Epithelial cell of prostate (primary cell): ENCODE data around the gene CLMN.
"Not testable (repeated sequence)": the region's sequence is repeated elsewhere in the genome, so short reads cannot be mapped to it uniquely, and the experiment has no call there.

ENCODE experiments used
- DNase-seq: peaks from one replicate; pipeline ENCODE4 v3.0.0-alpha.2; 2011; ENCODE audit warnings: low read depth, low spot score
- H3K27ac ChIP-seq: fragments of 450-650 bp; 2 replicates; pipeline ENCODE4 v1.5.1; 2017; ENCODE audit warnings: mild to moderate bottlenecking

Gene CLMN

GRCh38 chr14:95184413-95184790 lies 135.3 kb downstream of the CLMN start:
- no peak for DNase-seq
- no peak overlapping the region for H3K27ac ChIP-seq

GRCh38 chr14:95183532-95184412 lies 135.9 kb downstream of the CLMN start:
- no peak overlapping the region for H3K27ac ChIP-seq
- no peak for DNase-seq

- DNase-seq: no peak
- no peak overlapping the region for H3K27ac ChIP-seq
Measured at GRCh38 chr14:95183082-95183481, 136.6 kb downstream of the CLMN start.

- H3K27ac ChIP-seq: no peak overlapping the region
- DNase-seq: no peak
Measured at GRCh38 chr14:95182379-95182778, 137.3 kb downstream of the CLMN start.

GRCh38 chr14:95180966-95181741 lies 138.6 kb downstream of the CLMN start:
- H3K27ac ChIP-seq: no peak overlapping the region
- no peak for DNase-seq

GRCh38 chr14:95175670-95176069 lies 144.0 kb downstream of the CLMN start:
- not testable (repeated sequence) for DNase-seq, H3K27ac ChIP-seq

GRCh38 chr14:95174184-95174792 lies 145.4 kb downstream of the CLMN start:
- no peak overlapping the region for H3K27ac ChIP-seq
- DNase-seq: no peak

- DNase-seq: no peak
Measured at GRCh38 chr14:95173518-95173917, 146.2 kb downstream of the CLMN start.

GRCh38 chr14:95167177-95167576 lies 152.5 kb downstream of the CLMN start:
- no peak overlapping the region for H3K27ac ChIP-seq
- DNase-seq: no peak

More at GRCh38 chr14:95173518-95173917, 146.2 kb downstream of the CLMN start:
- no peak overlapping the region for H3K27ac ChIP-seq

GRCh38 chr14:95165517-95165916 lies 154.2 kb downstream of the CLMN start:
- no peak overlapping the region for H3K27ac ChIP-seq
- DNase-seq: no peak

GRCh38 chr14:95164506-95164905 lies 155.2 kb downstream of the CLMN start:
- DNase-seq: no peak
- H3K27ac ChIP-seq: no peak overlapping the region

GRCh38 chr14:95163666-95164065 lies 156.0 kb downstream of the CLMN start:
- DNase-seq: no peak

GRCh38 chr14:95163132-95163531 lies 156.6 kb downstream of the CLMN start:
- H3K27ac ChIP-seq: no peak overlapping the region
- no peak for DNase-seq

More at GRCh38 chr14:95163666-95164065, 156.0 kb downstream of the CLMN start:
- no peak overlapping the region for H3K27ac ChIP-seq

GRCh38 chr14:95162641-95163040 lies 157.1 kb downstream of the CLMN start:
- DNase-seq: no peak
- H3K27ac ChIP-seq: no peak overlapping the region

- DNase-seq: peak; percentile 56
- H3K27ac ChIP-seq: peak within 1 kb of the TSS; percentile 73
Measured at GRCh38 chr14:95157327-95158189, 162.2 kb downstream of the CLMN start, which contains the start of gene DICER1. DICER1 (minus strand) TSS chr14:95157529; CDS start chr14:95133458, 24,071 bp downstream.

GRCh38 chr14:95157048-95157326 lies 162.7 kb downstream of the CLMN start:
- DNase-seq: no peak
- H3K27ac ChIP-seq: peak overlapping the region; percentile 73

GRCh38 chr14:95156161-95157047 lies 163.3 kb downstream of the CLMN start:
- peak overlapping the region; percentile 73 for H3K27ac ChIP-seq
- no peak for DNase-seq

- DNase-seq: no peak
- no peak overlapping the region for H3K27ac ChIP-seq
Measured at GRCh38 chr14:95155045-95155444, 164.7 kb downstream of the CLMN start.

- no peak overlapping the region for H3K27ac ChIP-seq
- no peak for DNase-seq
Measured at GRCh38 chr14:95153866-95154265, 165.8 kb downstream of the CLMN start.
